ENCODE data around the gene SART3. TPM values are rescaled to one million over a fixed set of nuclear protein-coding genes. Genes with fewer than 3 reads are reported as not detected.

Gene SART3
- total and polyA plus RNA-seq, 8 donors = 35.1 to 81.7 (median 64.3) TPM

DNA sequence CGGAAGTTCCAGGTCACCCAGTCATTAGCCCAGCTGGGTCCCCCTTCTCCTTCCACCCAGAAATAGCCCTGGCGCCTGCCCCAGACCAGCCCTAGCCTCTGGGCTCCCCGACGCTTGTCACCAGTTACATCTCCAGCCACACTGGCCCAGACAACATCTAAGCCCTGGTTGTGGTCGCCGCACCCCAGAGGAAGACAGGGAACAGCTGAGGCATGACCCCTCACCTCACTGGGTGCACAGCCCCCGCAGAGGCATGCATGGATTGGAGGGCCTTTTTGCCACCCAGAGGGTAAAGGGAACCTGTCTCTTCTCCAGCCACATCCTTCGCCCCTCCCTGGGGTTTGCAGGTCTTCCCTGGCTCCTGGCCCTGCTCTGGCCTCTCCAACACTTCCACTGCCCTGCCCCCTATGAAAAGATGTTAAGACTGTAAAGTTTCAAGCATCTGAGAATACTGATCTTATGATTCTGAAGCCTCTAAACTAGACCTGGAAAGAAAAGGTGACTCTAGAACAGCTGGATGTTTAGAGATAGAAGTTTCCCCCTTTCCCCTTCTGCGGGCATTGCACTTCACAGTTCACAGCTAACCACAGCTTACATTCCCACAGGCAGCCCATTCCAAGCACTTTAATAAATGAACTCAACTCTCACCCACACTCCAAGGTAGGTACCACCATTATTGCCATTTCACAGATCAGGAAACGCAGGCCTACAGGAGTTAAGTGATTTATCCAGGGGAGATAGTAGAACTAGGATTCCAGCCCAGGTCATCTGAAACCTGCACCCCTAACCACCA lies 22.2 kb upstream of the SART3 start:
- intact Hi-C loops (cut with DNase I) = no loop called here
- TF ChIP-seq, protein P1, sequence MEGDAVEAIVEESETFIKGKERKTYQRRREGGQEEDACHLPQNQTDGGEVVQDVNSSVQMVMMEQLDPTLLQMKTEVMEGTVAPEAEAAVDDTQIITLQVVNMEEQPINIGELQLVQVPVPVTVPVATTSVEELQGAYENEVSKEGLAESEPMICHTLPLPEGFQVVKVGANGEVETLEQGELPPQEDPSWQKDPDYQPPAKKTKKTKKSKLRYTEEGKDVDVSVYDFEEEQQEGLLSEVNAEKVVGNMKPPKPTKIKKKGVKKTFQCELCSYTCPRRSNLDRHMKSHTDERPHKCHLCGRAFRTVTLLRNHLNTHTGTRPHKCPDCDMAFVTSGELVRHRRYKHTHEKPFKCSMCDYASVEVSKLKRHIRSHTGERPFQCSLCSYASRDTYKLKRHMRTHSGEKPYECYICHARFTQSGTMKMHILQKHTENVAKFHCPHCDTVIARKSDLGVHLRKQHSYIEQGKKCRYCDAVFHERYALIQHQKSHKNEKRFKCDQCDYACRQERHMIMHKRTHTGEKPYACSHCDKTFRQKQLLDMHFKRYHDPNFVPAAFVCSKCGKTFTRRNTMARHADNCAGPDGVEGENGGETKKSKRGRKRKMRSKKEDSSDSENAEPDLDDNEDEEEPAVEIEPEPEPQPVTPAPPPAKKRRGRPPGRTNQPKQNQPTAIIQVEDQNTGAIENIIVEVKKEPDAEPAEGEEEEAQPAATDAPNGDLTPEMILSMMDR (IDR thresholded peaks at IDR 0.05) = no peak
- ATAC-seq (no peak), DNase-seq (no peak)
- no peak overlapping the region for H3K27ac ChIP-seq
- no peaks in the 10 kb centered on the region for H3K36me3 ChIP-seq
- H3K4me1 ChIP-seq = no peaks in the 10 kb centered on the region
- no peaks in the 10 kb centered on the region for H3K27me3 ChIP-seq
- H3K4me3 ChIP-seq = no peak overlapping the region
- H3K9me3 ChIP-seq = no peaks in the 10 kb centered on the region

DNA sequence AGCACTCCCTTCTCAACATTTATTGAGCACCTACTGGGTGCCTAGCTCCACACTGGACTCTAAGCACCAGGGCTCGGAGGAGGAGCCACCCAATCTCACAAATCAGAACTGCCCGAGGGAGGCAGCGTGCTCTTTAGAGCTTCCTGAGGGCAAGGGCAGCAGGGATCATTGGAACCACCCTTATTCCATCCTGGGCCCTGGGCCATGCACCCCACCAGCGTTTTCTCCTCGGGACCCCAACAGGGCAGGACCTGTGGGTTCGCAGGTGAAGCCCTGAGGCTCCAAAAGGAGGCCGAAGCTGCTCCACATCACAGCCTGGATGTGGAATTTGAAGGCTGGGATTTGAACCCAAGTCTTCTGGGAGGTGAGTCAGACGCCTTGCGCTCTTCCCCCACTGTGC lies 21.5 kb upstream of the SART3 start:
- Histone ChIP-seq H3K27ac (no peak overlapping the region), H3K4me3 (no peak overlapping the region), H3K9me3 (no peaks in the 10 kb centered on the region), H3K4me1 (no peaks in the 10 kb centered on the region), H3K36me3 (no peaks in the 10 kb centered on the region), H3K27me3 (no peaks in the 10 kb centered on the region)
- intact Hi-C loops (cut with DNase I) = no loop called here
- DNase-seq (no peak), ATAC-seq (no peak)
- TF ChIP-seq, protein P1 (IDR thresholded peaks at IDR 0.05) = no peak

DNA sequence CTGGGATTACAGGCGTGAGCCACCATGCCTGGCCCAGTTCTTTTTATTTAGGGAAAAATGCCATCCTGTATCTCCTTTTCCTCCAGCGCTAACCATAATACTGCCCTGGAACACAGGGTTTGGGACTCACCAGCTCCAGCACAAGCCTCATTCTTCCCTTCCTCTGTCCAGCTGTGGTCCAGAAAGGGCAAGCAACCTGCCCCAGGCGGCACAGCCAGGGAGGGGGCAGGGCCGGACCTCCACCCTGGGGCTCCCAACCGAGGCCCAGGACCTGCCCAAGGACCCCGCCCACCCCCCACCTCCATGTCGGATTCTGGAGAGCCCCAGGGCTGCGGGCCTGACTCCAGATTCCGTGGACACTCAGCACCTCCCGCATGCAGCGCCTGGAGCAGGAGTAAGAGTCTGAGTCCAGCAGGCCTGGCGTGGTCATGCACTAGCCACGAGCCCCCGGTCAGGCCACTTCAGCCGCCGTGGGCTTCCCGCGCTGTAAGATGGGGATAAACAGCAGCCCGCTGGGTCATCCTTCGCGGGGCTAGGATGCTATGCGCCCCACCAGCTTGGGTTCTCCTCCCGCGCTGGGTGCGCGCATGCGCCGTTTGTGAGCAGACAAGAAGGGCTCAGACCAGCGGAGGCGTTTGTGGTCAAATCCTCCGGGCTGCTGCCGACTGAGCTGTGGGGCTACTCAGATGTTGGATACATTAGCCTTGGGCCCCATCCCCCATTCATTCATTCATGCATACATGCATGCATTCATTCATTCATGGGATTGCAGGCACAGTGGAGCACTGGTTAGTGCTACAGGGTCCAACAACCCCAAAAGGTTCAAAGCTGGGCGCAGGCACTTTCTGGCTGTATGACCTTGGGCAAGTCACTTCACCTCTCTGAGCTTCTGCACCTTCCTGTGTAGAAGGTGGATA lies 20.6 kb upstream of the SART3 start:
- DNase-seq (no peak), ATAC-seq (no peak)
- Histone ChIP-seq H3K4me1 (no peaks in the 10 kb centered on the region), H3K4me3 (no peak overlapping the region), H3K9me3 (no peaks in the 10 kb centered on the region), H3K27ac (no peak overlapping the region), H3K27me3 (no peaks in the 10 kb centered on the region), H3K36me3 (no peaks in the 10 kb centered on the region)
- intact Hi-C loops (cut with DNase I) = no loop called here
- TF ChIP-seq, protein P1 (IDR thresholded peaks at IDR 0.05) = no peak

DNA sequence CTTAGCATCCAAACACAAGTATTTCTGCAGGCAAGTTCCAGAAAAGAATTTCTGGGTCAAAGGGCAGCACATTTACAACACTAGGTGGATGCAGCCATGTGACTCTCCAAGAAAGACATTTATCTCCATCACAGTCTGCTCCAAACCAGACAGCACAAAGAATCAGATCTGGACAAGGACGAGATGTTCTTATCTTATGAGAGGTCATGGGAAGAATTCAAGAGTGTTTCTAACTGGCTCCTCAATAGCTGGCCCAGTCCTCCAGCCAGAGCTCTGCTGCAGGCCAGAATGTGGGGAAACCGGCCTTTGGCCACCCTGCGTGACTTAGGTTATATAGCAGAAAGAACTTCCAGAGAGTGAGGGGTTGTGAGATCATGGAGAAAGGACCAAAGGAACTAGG lies 19.6 kb upstream of the SART3 start:
- H3K4me3 ChIP-seq = no peak overlapping the region
- no peak for ATAC-seq
- no peak overlapping the region for H3K27ac ChIP-seq
- H3K9me3 ChIP-seq = no peaks in the 10 kb centered on the region
- H3K36me3 ChIP-seq = no peaks in the 10 kb centered on the region
- TF ChIP-seq, protein P1 (IDR thresholded peaks at IDR 0.05) = no peak
- H3K4me1 ChIP-seq = no peaks in the 10 kb centered on the region
- intact Hi-C loops (cut with DNase I) = no loop called here
- no peaks in the 10 kb centered on the region for H3K27me3 ChIP-seq
- no peak for DNase-seq

DNA sequence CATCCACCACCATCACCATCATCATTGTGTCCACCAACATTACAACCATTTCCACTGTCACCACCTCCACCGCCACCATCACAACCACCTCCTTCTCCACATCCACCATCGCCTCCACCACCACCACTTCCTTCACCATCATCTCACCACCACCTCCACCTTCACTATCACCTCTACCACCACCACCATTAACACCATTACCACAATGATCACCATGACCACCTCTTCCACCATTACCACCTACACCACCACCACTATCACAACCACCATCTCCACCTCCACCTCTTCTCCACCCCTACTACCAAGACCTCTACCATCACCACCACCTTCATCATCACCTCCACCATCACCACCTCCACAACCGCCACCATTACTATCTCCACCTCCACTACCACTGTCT lies 17.8 kb upstream of the SART3 start:
- intact Hi-C loops (cut with DNase I) = no loop called here
- TF ChIP-seq, protein P1 (IDR thresholded peaks at IDR 0.05) = no peak
- H3K4me3 ChIP-seq = no peak overlapping the region

More for the DNA sequence above, 17.8 kb upstream of the SART3 start:
- Histone ChIP-seq H3K4me1 (no peaks in the 10 kb centered on the region), H3K27ac (no peak overlapping the region), H3K36me3 (no peaks in the 10 kb centered on the region), H3K9me3 (no peaks in the 10 kb centered on the region), H3K27me3 (no peaks in the 10 kb centered on the region)
- DNase-seq = no peak
- ATAC-seq = no peak
